ENCODE measurements around the gene OCIAD2. TPM values are rescaled to one million over a fixed set of nuclear protein-coding genes. Genes with fewer than 3 reads are reported as not detected.

OCIAD2 gene
- total and polyA plus RNA-seq, 4 donors = 8.5 to 159 (median 26.5) TPM

- 61% methylated on average over 1 of the region's 1 CpG for WGBS
- Histone ChIP-seq H3K9me3 (ENCODE audit: control insufficient read depth in 4 of 4, low read length in 3 of 4) (peaks cover 0 to 2% (median 0%) of the 10 kb centered on the region in 4 donors), H3K4me3 (ENCODE audit: low read depth in 1 of 3, low read length in 3 of 3) (no peak overlapping the region), H3K36me3 (ENCODE audit: control insufficient read depth in 4 of 4, insufficient read depth in 3 of 4, low read depth in 1 of 4, low read length in 3 of 4) (no peaks in the 10 kb centered on the region), H3K27me3 (ENCODE audit: control insufficient read depth in 4 of 4, insufficient read depth in 4 of 4, low read length in 3 of 4) (no peaks in the 10 kb centered on the region), H3K4me1 (ENCODE audit: control insufficient read depth in 4 of 4, insufficient read depth in 4 of 4, low read length in 3 of 4) (no peaks in the 10 kb centered on the region), H3K27ac (ENCODE audit: low read depth in 1 of 2, low read length in 2 of 2) (no peak overlapping the region), H3K9ac (ENCODE audit: low read depth in 1 of 2, low read length in 2 of 2) (no peak overlapping the region)
- TF ChIP-seq TAF1 (conservative IDR thresholded peaks at IDR 0.05) (no peak), RAD21 (IDR thresholded peaks at IDR 0.05) (peak in 1 of 2 donors; percentile 43)
- no peak for DNase-seq (ENCODE audit: low spot score)
These were observed 36.8 kb upstream of the OCIAD2 start for GRCh38 chr4:48943387-48943786.

GRCh38 chr4:48939785-48940184 is 33.2 kb upstream of the OCIAD2 start:
- no peaks in the 10 kb centered on the region for H3K4me1 ChIP-seq (ENCODE audit: control insufficient read depth in 4 of 4, insufficient read depth in 4 of 4, low read length in 3 of 4)
- TF ChIP-seq FOXA2 (IDR thresholded peaks at IDR 0.05) = peak; percentile 13
- TF ChIP-seq MAX (IDR thresholded peaks at IDR 0.05) = peak; percentile 53
- peak in 1 of 2 donors; percentile 44 for TF ChIP-seq RAD21 (IDR thresholded peaks at IDR 0.05)
- TF ChIP-seq FOXA1 (IDR thresholded peaks at IDR 0.05) = peak; percentile 17
- no peak for TF ChIP-seq REST (IDR thresholded peaks at IDR 0.05)
- TF ChIP-seq ZBTB33 (IDR thresholded peaks at IDR 0.05) = peak; percentile 37
- TF ChIP-seq SP1 (IDR thresholded peaks at IDR 0.05) = peak; percentile 16
- TF ChIP-seq JUND (IDR thresholded peaks at IDR 0.05) = peak; percentile 100
- TF ChIP-seq GABPA (IDR thresholded peaks at IDR 0.05 in 1 of 2, conservative IDR thresholded peaks at IDR 0.05 in 1 of 2) = peak; percentile 23 to 78
- peak; percentile 86 for TF ChIP-seq YY1 (IDR thresholded peaks at IDR 0.05)
- no peak for TF ChIP-seq HNF4G (IDR thresholded peaks at IDR 0.05)
- peak; percentile 43 to 74 for TF ChIP-seq HNF4A (conservative IDR thresholded peaks at IDR 0.05)
- TF ChIP-seq RXRA (IDR thresholded peaks at IDR 0.05) = peak; percentile 32 to 48
- TF ChIP-seq CTCF (IDR thresholded peaks at IDR 0.05; ENCODE audit: low read depth, low read length, missing input control) = no peak
- TF ChIP-seq NR2F2 (IDR thresholded peaks at IDR 0.05) = no peak
- TF ChIP-seq EGR1 (IDR thresholded peaks at IDR 0.05; ENCODE audit: low read depth in 2 of 2) = peak; percentile 58 to 98
- TF ChIP-seq ATF3 (IDR thresholded peaks at IDR 0.05) = peak; percentile 99
- TF ChIP-seq TAF1 (conservative IDR thresholded peaks at IDR 0.05) = no peak
- no peak for DNase-seq (ENCODE audit: low spot score)
- no peak overlapping the region for H3K9ac ChIP-seq (ENCODE audit: low read depth in 1 of 2, low read length in 2 of 2)
- no peak overlapping the region for H3K4me3 ChIP-seq (ENCODE audit: low read depth in 1 of 3, low read length in 3 of 3)
- H3K9me3 ChIP-seq (ENCODE audit: control insufficient read depth in 4 of 4, low read length in 3 of 4) = peaks cover 0 to 2% (median 0%) of the 10 kb centered on the region in 4 donors
- H3K36me3 ChIP-seq (ENCODE audit: control insufficient read depth in 4 of 4, insufficient read depth in 3 of 4, low read depth in 1 of 4, low read length in 3 of 4) = no peaks in the 10 kb centered on the region
- no peak overlapping the region for H3K27ac ChIP-seq (ENCODE audit: low read depth in 1 of 2, low read length in 2 of 2)
- no peaks in the 10 kb centered on the region for H3K27me3 ChIP-seq (ENCODE audit: control insufficient read depth in 4 of 4, insufficient read depth in 4 of 4, low read length in 3 of 4)
